Measurements from ENCODE around the gene B9D1. TPM values are rescaled to one million over a fixed set of nuclear protein-coding genes. Genes with fewer than 3 reads are reported as not detected.

B9D1 gene
- total and polyA plus RNA-seq, 11 donors: 5.6 to 27.9 (median 10.7) TPM

DNA sequence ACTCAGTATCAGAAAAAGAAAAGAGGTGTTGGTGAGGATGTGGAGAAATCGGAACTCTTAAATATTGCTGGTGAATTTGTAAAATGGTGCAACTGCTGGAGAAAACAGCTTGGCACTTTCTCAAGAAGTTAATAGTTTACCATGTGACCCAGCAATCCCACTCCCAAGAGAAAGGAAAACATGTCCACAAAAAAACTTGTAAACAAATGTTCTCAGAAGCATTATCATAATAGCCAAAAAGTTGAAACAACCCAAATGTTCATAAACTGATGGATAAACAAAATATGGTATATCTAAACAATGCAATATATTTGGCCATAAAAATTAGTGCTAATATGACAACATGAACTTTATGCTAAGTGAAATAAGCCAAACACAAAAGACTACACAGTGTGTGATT lies 13.2 kb upstream of the B9D1 start:
- intact Hi-C loops (cut with DNase I): loop anchor here in 1 of 10 donors (5.0 to 10.0 kb wide), 2 partner anchors 72 to 269 kb away; partner anchors contain the start of gene ALDH3A2
- peaks cover 0 to 16% (median 14%) of the 10 kb centered on the region in 9 donors for H3K36me3 ChIP-seq
- ATAC-seq (no peak), DNase-seq (no peak)
- 92 to 100% (median 98%) methylated on average over 1 of the region's 1 CpG for WGBS, 4 donors
- no peak overlapping the region for H3K4me3 ChIP-seq
- H3K4me1 ChIP-seq: peaks cover 2 to 46% (median 22%) of the 10 kb centered on the region in 12 donors
- no peaks in the 10 kb centered on the region for H3K27me3 ChIP-seq
- TF ChIP-seq, protein P1, sequence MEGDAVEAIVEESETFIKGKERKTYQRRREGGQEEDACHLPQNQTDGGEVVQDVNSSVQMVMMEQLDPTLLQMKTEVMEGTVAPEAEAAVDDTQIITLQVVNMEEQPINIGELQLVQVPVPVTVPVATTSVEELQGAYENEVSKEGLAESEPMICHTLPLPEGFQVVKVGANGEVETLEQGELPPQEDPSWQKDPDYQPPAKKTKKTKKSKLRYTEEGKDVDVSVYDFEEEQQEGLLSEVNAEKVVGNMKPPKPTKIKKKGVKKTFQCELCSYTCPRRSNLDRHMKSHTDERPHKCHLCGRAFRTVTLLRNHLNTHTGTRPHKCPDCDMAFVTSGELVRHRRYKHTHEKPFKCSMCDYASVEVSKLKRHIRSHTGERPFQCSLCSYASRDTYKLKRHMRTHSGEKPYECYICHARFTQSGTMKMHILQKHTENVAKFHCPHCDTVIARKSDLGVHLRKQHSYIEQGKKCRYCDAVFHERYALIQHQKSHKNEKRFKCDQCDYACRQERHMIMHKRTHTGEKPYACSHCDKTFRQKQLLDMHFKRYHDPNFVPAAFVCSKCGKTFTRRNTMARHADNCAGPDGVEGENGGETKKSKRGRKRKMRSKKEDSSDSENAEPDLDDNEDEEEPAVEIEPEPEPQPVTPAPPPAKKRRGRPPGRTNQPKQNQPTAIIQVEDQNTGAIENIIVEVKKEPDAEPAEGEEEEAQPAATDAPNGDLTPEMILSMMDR (IDR thresholded peaks at IDR 0.05): no peak
- TF ChIP-seq POLR2A (IDR thresholded peaks at IDR 0.05): no peak
- no peak overlapping the region for H3K27ac ChIP-seq
- H3K9me3 ChIP-seq: no peaks in the 10 kb centered on the region

GRCh38 chr17:19374136-19374535 lies 11.6 kb upstream of the B9D1 start:
- Histone ChIP-seq H3K9me3 (no peaks in the 10 kb centered on the region), H3K36me3 (no peaks in the 10 kb centered on the region), H3K4me3 (no peak overlapping the region), H3K27me3 (no peaks in the 10 kb centered on the region), H3K27ac (no peak overlapping the region), H3K4me1 (peaks cover 4 to 50% (median 28%) of the 10 kb centered on the region in 12 donors)
- 87 to 92% (median 90%) methylated on average over 5 of the region's 5 CpGs for WGBS, 4 donors
- ATAC-seq (no peak), DNase-seq (no peak)
- no peak for TF ChIP-seq POLR2A (IDR thresholded peaks at IDR 0.05)
- TF ChIP-seq, protein P1 (IDR thresholded peaks at IDR 0.05): no peak
- intact Hi-C loops (cut with DNase I): loop anchor here in 2 of 10 donors (5.0 to 10.0 kb wide), 2 partner anchors 38 to 271 kb away; partner anchors contain the start of genes ALDH3A2 (in 1 of the 2) and RNF112 (in 1 of the 2)

- TF ChIP-seq, protein P1 (IDR thresholded peaks at IDR 0.05): no peak
- TF ChIP-seq POLR2A (IDR thresholded peaks at IDR 0.05): no peak
- Histone ChIP-seq H3K4me1 (peaks cover 0 to 55% (median 23%) of the 10 kb centered on the region in 12 donors), H3K27me3 (no peaks in the 10 kb centered on the region), H3K27ac (no peak overlapping the region), H3K36me3 (no peaks in the 10 kb centered on the region), H3K4me3 (no peak overlapping the region), H3K9me3 (no peaks in the 10 kb centered on the region)
- ATAC-seq: no peak
- intact Hi-C loops (cut with DNase I): loop anchor here in 2 of 10 donors (5.0 to 10.0 kb wide), 2 partner anchors 39 to 272 kb away; partner anchors contain the start of genes ALDH3A2 (in 1 of the 2) and RNF112 (in 1 of the 2)
- 84 to 88% (median 86%) methylated on average over 8 of the region's 8 CpGs for WGBS, 4 donors
- DNase-seq: no peak
These were observed 10.5 kb upstream of the B9D1 start for GRCh38 chr17:19372866-19373504.

- Histone ChIP-seq H3K36me3 (no peaks in the 10 kb centered on the region), H3K4me1 (peaks cover 0 to 58% (median 23%) of the 10 kb centered on the region in 12 donors), H3K4me3 (no peak overlapping the region), H3K27ac (no peak overlapping the region), H3K9me3 (no peaks in the 10 kb centered on the region), H3K27me3 (no peaks in the 10 kb centered on the region)
- TF ChIP-seq, protein P1 (IDR thresholded peaks at IDR 0.05): no peak
- no peak for TF ChIP-seq POLR2A (IDR thresholded peaks at IDR 0.05)
- no peak for ATAC-seq
- DNase-seq: no peak
- intact Hi-C loops (cut with DNase I): loop anchor here in 2 of 10 donors (5.0 to 10.0 kb wide), 2 partner anchors 40 to 272 kb away; partner anchors contain the start of genes ALDH3A2 (in 1 of the 2) and RNF112 (in 1 of the 2)
- WGBS, 4 donors: 73 to 86% (median 82%) methylated on average over 8 to 12 of the region's 12 CpGs
These were observed 9.9 kb upstream of the B9D1 start for GRCh38 chr17:19372439-19372838.

Data from heart left ventricle (tissue), 16 donors.